HEK293 (cell line): ENCODE data around the gene RTN4.

Experiments used
- MZF1 ChIP-seq: fragments of 450-650 bp; formaldehyde crosslinking; IDR thresholded peaks from 2 replicates; pipeline ENCODE4 v1.5.1; 2017; ENCODE audit warnings: missing biosample characterization, missing genetic modification characterization, borderline replicate concordance
- TRIM28 ChIP-seq: IDR thresholded peaks from 2 replicates; pipeline ENCODE4 v1.6.1; 2011; ENCODE audit warnings: low read length, control low read depth, borderline replicate concordance
- ZBTB17 ChIP-seq: fragments of 450-650 bp; formaldehyde crosslinking; IDR thresholded peaks from 2 replicates; pipeline ENCODE4 v1.5.1; 2016; ENCODE audit warnings: missing biosample characterization, missing genetic modification characterization
- ZBTB7A ChIP-seq: fragments of 450-650 bp; formaldehyde crosslinking; IDR thresholded peaks from 2 replicates; pipeline ENCODE4 v1.5.1; 2016; ENCODE audit warnings: low read depth, missing biosample characterization, missing genetic modification characterization
- ZIC2 ChIP-seq: fragments of 450-650 bp; formaldehyde crosslinking; IDR thresholded peaks from 2 replicates; pipeline ENCODE4 v1.5.1; 2016; ENCODE audit warnings: missing biosample characterization, missing genetic modification characterization
- ZNF133 ChIP-seq: fragments of 450-650 bp; formaldehyde crosslinking; IDR thresholded peaks from 2 replicates; pipeline ENCODE4 v1.5.1; 2016; ENCODE audit warnings: missing biosample characterization, missing genetic modification characterization
- ZNF221 ChIP-seq: fragments of 450-650 bp; formaldehyde crosslinking; IDR thresholded peaks from 2 replicates; pipeline ENCODE4 v1.5.1; 2017; ENCODE audit warnings: missing biosample characterization, missing genetic modification characterization, borderline replicate concordance
- ZNF274 ChIP-seq, 2 experiments: fragments of 200-500 bp in 1 of 2; fragments of 450-650 bp in 1 of 2; sonication (Bioruptor generic) in 1 of 2; formaldehyde crosslinking in 1 of 2; IDR thresholded peaks; 2 replicates each; pipeline versions ENCODE4 v1.5.1 to v1.6.1; 2014 to 2016; ENCODE audit warnings: borderline replicate concordance in 1 of 2, inconsistent platforms in 1 of 2, low read length in 1 of 2, missing biosample characterization in 1 of 2, missing genetic modification characterization in 1 of 2
- ZNF514 ChIP-seq: fragments of 450-650 bp; formaldehyde crosslinking; IDR thresholded peaks from 2 replicates; pipeline ENCODE4 v1.5.1; 2016; ENCODE audit warnings: missing biosample characterization, missing genetic modification characterization
- ZNF600 ChIP-seq: fragments of 450-650 bp; formaldehyde crosslinking; IDR thresholded peaks from 2 replicates; pipeline ENCODE4 v1.5.1; 2016; ENCODE audit warnings: missing biosample characterization, missing genetic modification characterization
- ZNF629 ChIP-seq: fragments of 450-650 bp; formaldehyde crosslinking; IDR thresholded peaks from 2 replicates; pipeline ENCODE4 v1.5.1; 2017; ENCODE audit warnings: missing biosample characterization, missing genetic modification characterization
- TF ChIP-seq, protein P1 (sequence below): fragments of 450-650 bp; formaldehyde crosslinking; conservative IDR thresholded peaks from 2 replicates; pipeline ENCODE4 v1.5.1; 2016; ENCODE audit warnings: low read depth, missing biosample characterization, missing genetic modification characterization
- TF ChIP-seq, protein P2 (sequence below): fragments of 450-650 bp; formaldehyde crosslinking; IDR thresholded peaks from 2 replicates; pipeline ENCODE4 v1.5.1; 2016; ENCODE audit warnings: missing biosample characterization, missing genetic modification characterization
- TF ChIP-seq, protein P3 (sequence below): fragments of 450-650 bp; formaldehyde crosslinking; IDR thresholded peaks from 2 replicates; pipeline ENCODE4 v1.5.1; 2017; ENCODE audit warnings: missing biosample characterization, missing genetic modification characterization
- TF ChIP-seq, protein P4 (sequence below): fragments of 450-650 bp; formaldehyde crosslinking; IDR thresholded peaks from 2 replicates; pipeline ENCODE4 v1.5.1; 2016; ENCODE audit warnings: missing biosample characterization, missing genetic modification characterization
- TF ChIP-seq, protein P5 (sequence below): fragments of 450-650 bp; formaldehyde crosslinking; IDR thresholded peaks from 2 replicates; pipeline ENCODE4 v1.5.0; 2017; ENCODE audit warnings: missing biosample characterization, missing genetic modification characterization, borderline replicate concordance
- TF ChIP-seq, protein P6 (sequence below): fragments of 450-650 bp; IDR thresholded peaks from 2 replicates; pipeline ENCODE4 v1.5.1; 2018; ENCODE audit warnings: missing biosample characterization, missing genetic modification characterization
- TF ChIP-seq, protein P7 (sequence below): fragments of 450-650 bp; formaldehyde crosslinking; IDR thresholded peaks from 2 replicates; pipeline ENCODE4 v1.5.1; 2016; ENCODE audit warnings: missing biosample characterization, missing genetic modification characterization, low read depth

The RTN4 gene

DNA sequence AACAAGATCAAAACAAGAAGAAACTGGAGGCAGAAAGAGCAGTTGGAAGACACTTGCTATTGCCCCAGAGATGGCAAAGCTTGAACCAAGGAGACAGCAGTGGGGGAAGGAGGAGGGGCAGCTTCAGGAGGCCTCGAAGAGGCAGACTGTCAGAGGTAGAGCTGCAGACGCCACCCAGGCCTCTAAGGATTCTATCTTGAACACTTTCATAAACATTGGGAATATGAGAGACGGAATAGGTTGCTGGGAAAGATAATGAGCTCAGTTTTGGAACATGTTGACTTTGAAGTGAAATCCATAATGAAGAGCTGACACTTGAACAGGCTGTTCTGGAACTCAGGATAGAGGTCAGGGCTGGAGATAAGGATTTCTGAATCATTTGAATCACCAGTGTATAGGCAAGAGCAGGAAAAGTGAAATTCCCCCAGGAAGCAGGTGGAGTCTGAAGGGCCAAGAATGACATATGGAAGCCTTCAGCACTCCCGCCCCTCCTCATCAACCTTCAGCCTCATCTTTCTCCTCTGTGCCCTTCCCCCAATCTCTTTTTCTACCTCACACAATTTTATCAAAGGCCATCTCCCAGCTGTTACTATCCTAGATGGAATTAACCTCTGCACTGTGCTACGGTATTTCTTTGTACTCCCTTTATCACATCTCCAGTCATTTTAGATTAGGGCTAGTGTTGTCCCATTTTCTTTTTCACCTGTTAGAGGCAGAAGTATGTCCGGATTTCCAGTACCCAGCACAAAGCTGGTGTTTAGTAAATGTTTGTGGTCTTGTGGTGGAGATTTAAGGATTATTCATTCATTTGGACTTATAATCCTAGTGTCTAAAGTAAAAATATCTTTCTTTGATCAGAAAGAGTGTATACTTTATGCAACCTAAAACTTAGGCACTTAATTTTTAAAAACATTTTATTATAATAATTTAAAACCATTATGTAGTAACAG, 47.5 kb upstream of the RTN4 start (continued):
- TF ChIP-seq, protein P1, sequence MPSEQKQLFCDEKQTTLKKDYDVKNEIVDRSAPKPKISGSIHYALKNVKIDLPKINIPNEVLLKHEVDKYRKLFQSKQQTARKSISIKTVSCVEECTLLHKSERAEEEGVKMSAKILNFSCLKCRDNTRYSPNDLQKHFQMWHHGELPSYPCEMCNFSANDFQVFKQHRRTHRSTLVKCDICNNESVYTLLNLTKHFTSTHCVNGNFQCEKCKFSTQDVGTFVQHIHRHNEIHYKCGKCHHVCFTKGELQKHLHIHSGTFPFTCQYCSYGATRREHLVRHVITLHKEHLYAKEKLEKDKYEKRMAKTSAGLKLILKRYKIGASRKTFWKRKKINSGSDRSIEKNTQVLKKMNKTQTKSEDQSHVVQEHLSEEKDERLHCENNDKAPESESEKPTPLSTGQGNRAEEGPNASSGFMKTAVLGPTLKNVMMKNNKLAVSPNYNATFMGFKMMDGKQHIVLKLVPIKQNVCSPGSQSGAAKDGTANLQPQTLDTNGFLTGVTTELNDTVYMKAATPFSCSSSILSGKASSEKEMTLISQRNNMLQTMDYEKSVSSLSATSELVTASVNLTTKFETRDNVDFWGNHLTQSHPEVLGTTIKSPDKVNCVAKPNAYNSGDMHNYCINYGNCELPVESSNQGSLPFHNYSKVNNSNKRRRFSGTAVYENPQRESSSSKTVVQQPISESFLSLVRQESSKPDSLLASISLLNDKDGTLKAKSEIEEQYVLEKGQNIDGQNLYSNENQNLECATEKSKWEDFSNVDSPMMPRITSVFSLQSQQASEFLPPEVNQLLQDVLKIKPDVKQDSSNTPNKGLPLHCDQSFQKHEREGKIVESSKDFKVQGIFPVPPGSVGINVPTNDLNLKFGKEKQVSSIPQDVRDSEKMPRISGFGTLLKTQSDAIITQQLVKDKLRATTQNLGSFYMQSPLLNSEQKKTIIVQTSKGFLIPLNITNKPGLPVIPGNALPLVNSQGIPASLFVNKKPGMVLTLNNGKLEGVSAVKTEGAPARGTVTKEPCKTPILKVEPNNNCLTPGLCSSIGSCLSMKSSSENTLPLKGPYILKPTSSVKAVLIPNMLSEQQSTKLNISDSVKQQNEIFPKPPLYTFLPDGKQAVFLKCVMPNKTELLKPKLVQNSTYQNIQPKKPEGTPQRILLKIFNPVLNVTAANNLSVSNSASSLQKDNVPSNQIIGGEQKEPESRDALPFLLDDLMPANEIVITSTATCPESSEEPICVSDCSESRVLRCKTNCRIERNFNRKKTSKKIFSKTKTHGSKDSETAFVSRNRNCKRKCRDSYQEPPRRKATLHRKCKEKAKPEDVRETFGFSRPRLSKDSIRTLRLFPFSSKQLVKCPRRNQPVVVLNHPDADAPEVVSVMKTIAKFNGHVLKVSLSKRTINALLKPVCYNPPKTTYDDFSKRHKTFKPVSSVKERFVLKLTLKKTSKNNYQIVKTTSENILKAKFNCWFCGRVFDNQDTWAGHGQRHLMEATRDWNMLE (tag by site-specific recombination), result peak; percentile 9; the same call in 1 of the 2 replicates
- TF ChIP-seq MZF1 (tag by site-specific recombination) (no peak), ZNF629 (tag by site-specific recombination) (no peak), ZIC2 (no peak), ZNF600 (tag by site-specific recombination) (peak; percentile 61; the same call in 1 of the 2 replicates), ZBTB17 (peak; percentile 46; the same call in 1 of the 2 replicates), ZNF221 (no peak), TRIM28 (peak; percentile 61), ZBTB7A (tag by site-specific recombination) (no peak), ZNF274 (IDR thresholded peaks at IDR 0.05; ENCODE audit: low read length) (no peak), ZNF274 (tag by site-specific recombination; IDR thresholded peaks at IDR 0.05; ENCODE audit: borderline replicate concordance) (no peak), ZNF133 (tag by site-specific recombination) (no peak), ZNF514 (tag by site-specific recombination) (no peak)
- TF ChIP-seq, protein P2, sequence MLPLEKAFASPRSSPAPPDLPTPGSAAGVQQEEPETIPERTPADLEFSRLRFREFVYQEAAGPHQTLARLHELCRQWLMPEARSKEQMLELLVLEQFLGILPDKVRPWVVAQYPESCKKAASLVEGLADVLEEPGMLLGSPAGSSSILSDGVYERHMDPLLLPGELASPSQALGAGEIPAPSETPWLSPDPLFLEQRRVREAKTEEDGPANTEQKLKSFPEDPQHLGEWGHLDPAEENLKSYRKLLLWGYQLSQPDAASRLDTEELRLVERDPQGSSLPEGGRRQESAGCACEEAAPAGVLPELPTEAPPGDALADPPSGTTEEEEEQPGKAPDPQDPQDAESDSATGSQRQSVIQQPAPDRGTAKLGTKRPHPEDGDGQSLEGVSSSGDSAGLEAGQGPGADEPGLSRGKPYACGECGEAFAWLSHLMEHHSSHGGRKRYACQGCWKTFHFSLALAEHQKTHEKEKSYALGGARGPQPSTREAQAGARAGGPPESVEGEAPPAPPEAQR (tag by site-specific recombination), result no peak
- TF ChIP-seq, protein P3, sequence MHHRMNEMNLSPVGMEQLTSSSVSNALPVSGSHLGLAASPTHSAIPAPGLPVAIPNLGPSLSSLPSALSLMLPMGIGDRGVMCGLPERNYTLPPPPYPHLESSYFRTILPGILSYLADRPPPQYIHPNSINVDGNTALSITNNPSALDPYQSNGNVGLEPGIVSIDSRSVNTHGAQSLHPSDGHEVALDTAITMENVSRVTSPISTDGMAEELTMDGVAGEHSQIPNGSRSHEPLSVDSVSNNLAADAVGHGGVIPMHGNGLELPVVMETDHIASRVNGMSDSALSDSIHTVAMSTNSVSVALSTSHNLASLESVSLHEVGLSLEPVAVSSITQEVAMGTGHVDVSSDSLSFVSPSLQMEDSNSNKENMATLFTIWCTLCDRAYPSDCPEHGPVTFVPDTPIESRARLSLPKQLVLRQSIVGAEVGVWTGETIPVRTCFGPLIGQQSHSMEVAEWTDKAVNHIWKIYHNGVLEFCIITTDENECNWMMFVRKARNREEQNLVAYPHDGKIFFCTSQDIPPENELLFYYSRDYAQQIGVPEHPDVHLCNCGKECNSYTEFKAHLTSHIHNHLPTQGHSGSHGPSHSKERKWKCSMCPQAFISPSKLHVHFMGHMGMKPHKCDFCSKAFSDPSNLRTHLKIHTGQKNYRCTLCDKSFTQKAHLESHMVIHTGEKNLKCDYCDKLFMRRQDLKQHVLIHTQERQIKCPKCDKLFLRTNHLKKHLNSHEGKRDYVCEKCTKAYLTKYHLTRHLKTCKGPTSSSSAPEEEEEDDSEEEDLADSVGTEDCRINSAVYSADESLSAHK (tag by site-specific recombination), result no peak
- TF ChIP-seq, protein P4, sequence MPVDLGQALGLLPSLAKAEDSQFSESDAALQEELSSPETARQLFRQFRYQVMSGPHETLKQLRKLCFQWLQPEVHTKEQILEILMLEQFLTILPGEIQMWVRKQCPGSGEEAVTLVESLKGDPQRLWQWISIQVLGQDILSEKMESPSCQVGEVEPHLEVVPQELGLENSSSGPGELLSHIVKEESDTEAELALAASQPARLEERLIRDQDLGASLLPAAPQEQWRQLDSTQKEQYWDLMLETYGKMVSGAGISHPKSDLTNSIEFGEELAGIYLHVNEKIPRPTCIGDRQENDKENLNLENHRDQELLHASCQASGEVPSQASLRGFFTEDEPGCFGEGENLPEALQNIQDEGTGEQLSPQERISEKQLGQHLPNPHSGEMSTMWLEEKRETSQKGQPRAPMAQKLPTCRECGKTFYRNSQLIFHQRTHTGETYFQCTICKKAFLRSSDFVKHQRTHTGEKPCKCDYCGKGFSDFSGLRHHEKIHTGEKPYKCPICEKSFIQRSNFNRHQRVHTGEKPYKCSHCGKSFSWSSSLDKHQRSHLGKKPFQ, result no peak
- TF ChIP-seq, protein P5, sequence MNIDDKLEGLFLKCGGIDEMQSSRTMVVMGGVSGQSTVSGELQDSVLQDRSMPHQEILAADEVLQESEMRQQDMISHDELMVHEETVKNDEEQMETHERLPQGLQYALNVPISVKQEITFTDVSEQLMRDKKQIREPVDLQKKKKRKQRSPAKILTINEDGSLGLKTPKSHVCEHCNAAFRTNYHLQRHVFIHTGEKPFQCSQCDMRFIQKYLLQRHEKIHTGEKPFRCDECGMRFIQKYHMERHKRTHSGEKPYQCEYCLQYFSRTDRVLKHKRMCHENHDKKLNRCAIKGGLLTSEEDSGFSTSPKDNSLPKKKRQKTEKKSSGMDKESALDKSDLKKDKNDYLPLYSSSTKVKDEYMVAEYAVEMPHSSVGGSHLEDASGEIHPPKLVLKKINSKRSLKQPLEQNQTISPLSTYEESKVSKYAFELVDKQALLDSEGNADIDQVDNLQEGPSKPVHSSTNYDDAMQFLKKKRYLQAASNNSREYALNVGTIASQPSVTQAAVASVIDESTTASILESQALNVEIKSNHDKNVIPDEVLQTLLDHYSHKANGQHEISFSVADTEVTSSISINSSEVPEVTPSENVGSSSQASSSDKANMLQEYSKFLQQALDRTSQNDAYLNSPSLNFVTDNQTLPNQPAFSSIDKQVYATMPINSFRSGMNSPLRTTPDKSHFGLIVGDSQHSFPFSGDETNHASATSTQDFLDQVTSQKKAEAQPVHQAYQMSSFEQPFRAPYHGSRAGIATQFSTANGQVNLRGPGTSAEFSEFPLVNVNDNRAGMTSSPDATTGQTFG (tag by site-specific recombination), result no peak
- TF ChIP-seq, protein P6, sequence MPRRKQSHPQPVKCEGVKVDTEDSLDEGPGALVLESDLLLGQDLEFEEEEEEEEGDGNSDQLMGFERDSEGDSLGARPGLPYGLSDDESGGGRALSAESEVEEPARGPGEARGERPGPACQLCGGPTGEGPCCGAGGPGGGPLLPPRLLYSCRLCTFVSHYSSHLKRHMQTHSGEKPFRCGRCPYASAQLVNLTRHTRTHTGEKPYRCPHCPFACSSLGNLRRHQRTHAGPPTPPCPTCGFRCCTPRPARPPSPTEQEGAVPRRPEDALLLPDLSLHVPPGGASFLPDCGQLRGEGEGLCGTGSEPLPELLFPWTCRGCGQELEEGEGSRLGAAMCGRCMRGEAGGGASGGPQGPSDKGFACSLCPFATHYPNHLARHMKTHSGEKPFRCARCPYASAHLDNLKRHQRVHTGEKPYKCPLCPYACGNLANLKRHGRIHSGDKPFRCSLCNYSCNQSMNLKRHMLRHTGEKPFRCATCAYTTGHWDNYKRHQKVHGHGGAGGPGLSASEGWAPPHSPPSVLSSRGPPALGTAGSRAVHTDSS (tag by site-specific recombination), result peak; percentile 63; the same call in 1 of the 2 replicates
- TF ChIP-seq, protein P7, sequence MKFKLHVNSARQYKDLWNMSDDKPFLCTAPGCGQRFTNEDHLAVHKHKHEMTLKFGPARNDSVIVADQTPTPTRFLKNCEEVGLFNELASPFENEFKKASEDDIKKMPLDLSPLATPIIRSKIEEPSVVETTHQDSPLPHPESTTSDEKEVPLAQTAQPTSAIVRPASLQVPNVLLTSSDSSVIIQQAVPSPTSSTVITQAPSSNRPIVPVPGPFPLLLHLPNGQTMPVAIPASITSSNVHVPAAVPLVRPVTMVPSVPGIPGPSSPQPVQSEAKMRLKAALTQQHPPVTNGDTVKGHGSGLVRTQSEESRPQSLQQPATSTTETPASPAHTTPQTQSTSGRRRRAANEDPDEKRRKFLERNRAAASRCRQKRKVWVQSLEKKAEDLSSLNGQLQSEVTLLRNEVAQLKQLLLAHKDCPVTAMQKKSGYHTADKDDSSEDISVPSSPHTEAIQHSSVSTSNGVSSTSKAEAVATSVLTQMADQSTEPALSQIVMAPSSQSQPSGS (tag by site-specific recombination), result no peak
